Left lung (tissue), 10 donors: ENCODE data around the gene ZC3HAV1L. TPM values are rescaled to one million over a fixed set of nuclear protein-coding genes. Genes with fewer than 3 reads are reported as not detected.

Experiments used
- ATAC-seq: fragments of 200-7000 bp; cut with Tn5 transposase; one replicate; pipeline ENCODE4 v1.9.1; 2020; ENCODE audit warnings: moderate library complexity
- DNase-seq, 4 donors: peaks; one replicate each; pipeline ENCODE4 v3.0.0-alpha.2; 2013 to 2020
- H3K27ac ChIP-seq, 2 donors: fragments of 200-600 bp; sonication (generic) in 1 of 2; one replicate each; pipeline versions ENCODE4 v1.5.0 to v1.8.0; 2020 to 2021
- H3K27me3 ChIP-seq, 2 donors: fragments of 200-600 bp; sonication (generic) in 1 of 2; one replicate each; pipeline versions ENCODE4 v1.5.0 to v1.8.0; 2020 to 2021
- H3K36me3 ChIP-seq, 2 donors: fragments of 200-600 bp; sonication (generic) in 1 of 2; one replicate each; pipeline versions ENCODE4 v1.5.0 to v1.8.0; 2020 to 2021
- H3K4me1 ChIP-seq, 2 donors: fragments of 200-600 bp; one replicate each; pipeline ENCODE4 v1.8.0; 2021
- H3K4me3 ChIP-seq, 2 donors: fragments of 200-600 bp; sonication (generic) in 1 of 2; one replicate each; pipeline versions ENCODE4 v1.5.0 to v1.8.0; 2020 to 2021; ENCODE audit warnings: mild to moderate bottlenecking in 1 of 2
- H3K9me3 ChIP-seq, 2 donors: fragments of 200-600 bp; sonication (generic) in 1 of 2; one replicate each; pipeline versions ENCODE4 v1.5.0 to v1.8.0; 2020 to 2021
- CTCF ChIP-seq, 2 donors: fragments of 200-600 bp; sonication (generic) in 1 of 2; IDR thresholded peaks; one replicate each; pipeline versions ENCODE4 v1.5.0 to v1.8.0; 2021; ENCODE audit warnings: antibody characterized with exemption in 2 of 2
- intact Hi-C, 2 donors: fragments of 100-400 bp; cut with DNase I; formaldehyde crosslinking; loops; one replicate each; pipeline versions ENCODE4 v1.11.2 to v1.14.2; 2022
- polyA plus RNA-seq, 6 donors: library from polyadenylated mRNA; unstranded; fragments of 120-200 nt; gene quantifications; one replicate each; pipeline ENCODE4 v1.2.1, GENCODE V29; 2013; ENCODE audit not compliant: insufficient read length in 6 of 6
- total RNA-seq, 2 donors: library from RNA; stranded (reverse); fragmentation: NEBNext Ultra II Directional; extraction: Animal tissue kit (Norgen Biotek cat#: 25700); gene quantifications; one replicate each; pipeline ENCODE4 v1.2.1, GENCODE V29; 2021
- donor health status: DM: no; HTN: yes; CAD: no.
- donor health status: DM: no; HTN: no; CAD: no.

Gene ZC3HAV1L
- total and polyA plus RNA-seq, 8 donors, result 8.4 to 27.9 (median 23.9) TPM

- H3K4me1 ChIP-seq, result no peaks in the 10 kb centered on the region
- no peak overlapping the region for H3K27ac ChIP-seq
- no peak for TF ChIP-seq CTCF (IDR thresholded peaks at IDR 0.05)
- no peaks in the 10 kb centered on the region for H3K27me3 ChIP-seq
- H3K36me3 ChIP-seq, result peaks cover 0 to 21% of the 10 kb centered on the region in 2 donors
- intact Hi-C loops, result no loop called here
- DNase-seq (no peak), ATAC-seq (peak; percentile 31)
- no peaks in the 10 kb centered on the region for H3K9me3 ChIP-seq
- no peak overlapping the region for H3K4me3 ChIP-seq
Measured at GRCh38 chr7:139023076-139023475, 12.8 kb downstream of the ZC3HAV1L start.

GRCh38 chr7:139022286-139022685 is 13.6 kb downstream of the ZC3HAV1L start:
- Histone ChIP-seq H3K27me3 (no peaks in the 10 kb centered on the region), H3K36me3 (peaks cover 0 to 18% of the 10 kb centered on the region in 2 donors), H3K4me3 (no peak overlapping the region), H3K4me1 (no peaks in the 10 kb centered on the region), H3K9me3 (no peaks in the 10 kb centered on the region), H3K27ac (no peak overlapping the region)
- no peak for TF ChIP-seq CTCF (IDR thresholded peaks at IDR 0.05)
- DNase-seq (no peak), ATAC-seq (no peak)
- intact Hi-C loops, result no loop called here

- Histone ChIP-seq H3K36me3 (peaks cover 0 to 11% of the 10 kb centered on the region in 2 donors), H3K4me3 (no peak overlapping the region), H3K27ac (no peak overlapping the region), H3K27me3 (no peaks in the 10 kb centered on the region), H3K4me1 (no peaks in the 10 kb centered on the region), H3K9me3 (no peaks in the 10 kb centered on the region)
- no peak for TF ChIP-seq CTCF (IDR thresholded peaks at IDR 0.05)
- intact Hi-C loops, result no loop called here
- no peak for ATAC-seq
- DNase-seq, result no peak
Measured at GRCh38 chr7:139018910-139019309, 16.9 kb downstream of the ZC3HAV1L start.

- intact Hi-C loops, result no loop called here
- peak; percentile 44 to 51 for TF ChIP-seq CTCF (IDR thresholded peaks at IDR 0.05)
- no peak overlapping the region for H3K4me3 ChIP-seq
- H3K9me3 ChIP-seq, result no peaks in the 10 kb centered on the region
- peak; percentile 96 for ATAC-seq
- H3K36me3 ChIP-seq, result no peaks in the 10 kb centered on the region
- H3K27me3 ChIP-seq, result no peaks in the 10 kb centered on the region
- no peaks in the 10 kb centered on the region for H3K4me1 ChIP-seq
- H3K27ac ChIP-seq, result no peak overlapping the region
- peak in 3 of 4 donors; percentile 33 to 64 (median 46) for DNase-seq
Measured at GRCh38 chr7:139016931-139017511, 18.8 kb downstream of the ZC3HAV1L start.

- H3K27ac ChIP-seq, result no peak overlapping the region
- H3K27me3 ChIP-seq, result no peaks in the 10 kb centered on the region
- no peaks in the 10 kb centered on the region for H3K9me3 ChIP-seq
- TF ChIP-seq CTCF (IDR thresholded peaks at IDR 0.05), result no peak
- no peaks in the 10 kb centered on the region for H3K4me1 ChIP-seq
- no peaks in the 10 kb centered on the region for H3K36me3 ChIP-seq
- intact Hi-C loops, result no loop called here
- ATAC-seq, result no peak
- H3K4me3 ChIP-seq, result no peak overlapping the region
- no peak for DNase-seq
Measured at GRCh38 chr7:139011373-139011772, 24.5 kb downstream of the ZC3HAV1L start.
